ENCODE data around the gene NMRK2.
A peak's percentile ranks its signal among the peaks of the same experiment; 100 is the strongest.
"Not testable (repeated sequence)": the region's sequence is repeated elsewhere in the genome, so short reads cannot be mapped to it uniquely, and the experiment has no call there.

NMRK2 gene, protein sequence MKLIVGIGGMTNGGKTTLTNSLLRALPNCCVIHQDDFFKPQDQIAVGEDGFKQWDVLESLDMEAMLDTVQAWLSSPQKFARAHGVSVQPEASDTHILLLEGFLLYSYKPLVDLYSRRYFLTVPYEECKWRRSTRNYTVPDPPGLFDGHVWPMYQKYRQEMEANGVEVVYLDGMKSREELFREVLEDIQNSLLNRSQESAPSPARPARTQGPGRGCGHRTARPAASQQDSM

GRCh38 chr19:3932931-3933810, at the start of gene NMRK2:
Gene NMRK2 (plus strand): TSS chr19:3933069. CDS start chr19:3933672, 603 bp downstream.
- Histone ChIP-seq H3K9ac (ENCODE audit: low read length in 2 of 2) (peak within 1 kb of the TSS in 1 of 2 donors; percentile 47), H3K4me1 (ENCODE audit: control insufficient read depth, insufficient read depth, low read length) (peaks cover 6% of the 10 kb centered on the region), H3K27ac (ENCODE audit: low read length) (no peak within 1 kb of the TSS), H3K9me3 (ENCODE audit: control insufficient read depth in 2 of 2, low read length in 2 of 2) (no peaks in the 10 kb centered on the region), H3K36me3 (ENCODE audit: control insufficient read depth in 2 of 2, insufficient read depth in 2 of 2, low read length in 2 of 2) (no peaks in the 10 kb centered on the region), H3K27me3 (ENCODE audit: control insufficient read depth in 1 of 2, insufficient read depth in 2 of 2, low read length in 2 of 2) (no peaks in the 10 kb centered on the region), H3K4me3 (ENCODE audit: low read length in 2 of 2) (peak within 1 kb of the TSS in 1 of 2 donors; percentile 22)

- Histone ChIP-seq H3K9ac (ENCODE audit: low read length in 2 of 2) (no peak overlapping the region), H3K4me1 (ENCODE audit: control insufficient read depth, insufficient read depth, low read length) (no peaks in the 10 kb centered on the region), H3K4me3 (ENCODE audit: low read length in 2 of 2) (no peak overlapping the region), H3K36me3 (ENCODE audit: control insufficient read depth in 2 of 2, insufficient read depth in 2 of 2, low read length in 2 of 2) (no peaks in the 10 kb centered on the region), H3K9me3 (ENCODE audit: control insufficient read depth in 2 of 2, low read length in 2 of 2) (no peaks in the 10 kb centered on the region), H3K27ac (ENCODE audit: low read length) (no peak overlapping the region), H3K27me3 (ENCODE audit: control insufficient read depth in 1 of 2, insufficient read depth in 2 of 2, low read length in 2 of 2) (no peaks in the 10 kb centered on the region)
These were observed 42.3 kb upstream of the NMRK2 start for GRCh38 chr19:3890591-3890990.

- H3K4me1 ChIP-seq (ENCODE audit: control insufficient read depth, insufficient read depth, low read length) = no peaks in the 10 kb centered on the region
- no peaks in the 10 kb centered on the region for H3K36me3 ChIP-seq (ENCODE audit: control insufficient read depth in 2 of 2, insufficient read depth in 2 of 2, low read length in 2 of 2)
- H3K9ac ChIP-seq (ENCODE audit: low read length in 2 of 2) = no peak overlapping the region
- peaks cover 0 to 8% of the 10 kb centered on the region in 2 donors for H3K9me3 ChIP-seq (ENCODE audit: control insufficient read depth in 2 of 2, low read length in 2 of 2)
- H3K27ac ChIP-seq (ENCODE audit: low read length) = no peak overlapping the region
- no peak overlapping the region for H3K4me3 ChIP-seq (ENCODE audit: low read length in 2 of 2)
- no peaks in the 10 kb centered on the region for H3K27me3 ChIP-seq (ENCODE audit: control insufficient read depth in 1 of 2, insufficient read depth in 2 of 2, low read length in 2 of 2)
These were observed 39.2 kb upstream of the NMRK2 start for GRCh38 chr19:3893509-3894179.

GRCh38 chr19:3894959-3895358, 37.9 kb upstream of the NMRK2 start:
- not testable (repeated sequence) for H3K27ac ChIP-seq (ENCODE audit: low read length); H3K9ac ChIP-seq (ENCODE audit: low read length in 2 of 2); H3K4me1 ChIP-seq (ENCODE audit: control insufficient read depth, insufficient read depth, low read length); H3K36me3 ChIP-seq (ENCODE audit: control insufficient read depth in 2 of 2, insufficient read depth in 2 of 2, low read length in 2 of 2); H3K27me3 ChIP-seq (ENCODE audit: control insufficient read depth in 1 of 2, insufficient read depth in 2 of 2, low read length in 2 of 2); H3K4me3 ChIP-seq (ENCODE audit: low read length in 2 of 2)
- peaks cover 0 to 12% of the 10 kb centered on the region in 2 donors for H3K9me3 ChIP-seq (ENCODE audit: control insufficient read depth in 2 of 2, low read length in 2 of 2)

DNA sequence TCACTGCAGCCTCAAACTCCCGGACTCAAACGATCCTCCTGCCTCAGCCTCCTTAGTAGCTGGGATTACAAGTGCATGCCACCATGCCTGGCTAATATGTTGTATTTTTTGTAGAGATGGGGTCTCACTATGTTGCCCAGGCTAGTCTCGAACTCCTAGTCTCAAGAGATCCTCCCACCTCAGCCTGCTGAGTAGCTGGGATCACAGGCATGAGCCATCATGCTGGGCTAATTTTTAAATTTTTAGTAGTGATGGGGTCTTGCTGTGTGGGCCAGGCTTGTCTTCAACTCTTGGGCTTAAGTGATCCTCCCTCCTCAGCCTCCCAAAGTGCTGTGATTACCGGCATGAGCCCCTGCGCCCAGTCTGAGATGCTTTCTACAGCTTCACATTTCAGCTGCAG, 37.1 kb upstream of the NMRK2 start:
- H3K27me3 ChIP-seq (ENCODE audit: control insufficient read depth in 1 of 2, insufficient read depth in 2 of 2, low read length in 2 of 2) = no peaks in the 10 kb centered on the region
- no peak overlapping the region for H3K4me3 ChIP-seq (ENCODE audit: low read length in 2 of 2)
- H3K9ac ChIP-seq (ENCODE audit: low read length in 2 of 2) = no peak overlapping the region
- H3K9me3 ChIP-seq (ENCODE audit: control insufficient read depth in 2 of 2, low read length in 2 of 2) = peaks cover 0 to 12% of the 10 kb centered on the region in 2 donors
- H3K4me1 ChIP-seq (ENCODE audit: control insufficient read depth, insufficient read depth, low read length) = peaks cover 2% of the 10 kb centered on the region
- no peak overlapping the region for H3K27ac ChIP-seq (ENCODE audit: low read length)
- no peaks in the 10 kb centered on the region for H3K36me3 ChIP-seq (ENCODE audit: control insufficient read depth in 2 of 2, insufficient read depth in 2 of 2, low read length in 2 of 2)

DNA sequence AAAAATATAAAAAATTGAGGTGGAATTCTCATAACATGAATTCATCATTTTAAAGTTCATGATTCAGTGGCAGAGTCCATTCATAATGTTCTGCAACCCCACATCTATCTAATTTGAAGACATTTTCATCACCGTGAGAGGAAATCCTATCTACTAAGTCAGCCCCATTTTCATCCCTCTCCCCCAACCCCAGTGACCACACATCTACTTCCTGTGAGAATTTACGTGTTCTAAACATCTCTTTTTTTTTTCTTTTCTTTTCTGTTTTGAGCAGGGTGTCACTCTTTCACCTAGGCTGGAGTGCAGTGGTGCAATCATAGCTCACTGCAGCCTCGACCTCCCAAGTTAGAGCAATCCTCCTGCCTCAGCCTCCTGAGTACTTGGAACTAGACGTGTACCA, 34.9 kb upstream of the NMRK2 start:
- H3K9ac ChIP-seq (ENCODE audit: low read length in 2 of 2) = no peak overlapping the region
- no peak overlapping the region for H3K4me3 ChIP-seq (ENCODE audit: low read length in 2 of 2)
- H3K36me3 ChIP-seq (ENCODE audit: control insufficient read depth in 2 of 2, insufficient read depth in 2 of 2, low read length in 2 of 2) = no peaks in the 10 kb centered on the region
- no peak overlapping the region for H3K27ac ChIP-seq (ENCODE audit: low read length)
- H3K4me1 ChIP-seq (ENCODE audit: control insufficient read depth, insufficient read depth, low read length) = peaks cover 2% of the 10 kb centered on the region
- H3K9me3 ChIP-seq (ENCODE audit: control insufficient read depth in 2 of 2, low read length in 2 of 2) = peaks cover 0 to 12% of the 10 kb centered on the region in 2 donors
- peaks cover 0 to 4% of the 10 kb centered on the region in 2 donors for H3K27me3 ChIP-seq (ENCODE audit: control insufficient read depth in 1 of 2, insufficient read depth in 2 of 2, low read length in 2 of 2)

GRCh38 chr19:3898426-3898825, 34.4 kb upstream of the NMRK2 start:
- Histone ChIP-seq H3K27me3 (ENCODE audit: control insufficient read depth in 1 of 2, insufficient read depth in 2 of 2, low read length in 2 of 2) (peaks cover 0 to 4% of the 10 kb centered on the region in 2 donors), H3K27ac (ENCODE audit: low read length) (no peak overlapping the region), H3K4me1 (ENCODE audit: control insufficient read depth, insufficient read depth, low read length) (peaks cover 2% of the 10 kb centered on the region), H3K9ac (ENCODE audit: low read length in 2 of 2) (no peak overlapping the region), H3K4me3 (ENCODE audit: low read length in 2 of 2) (no peak overlapping the region), H3K9me3 (ENCODE audit: control insufficient read depth in 2 of 2, low read length in 2 of 2) (peaks cover 0 to 12% of the 10 kb centered on the region in 2 donors), H3K36me3 (ENCODE audit: control insufficient read depth in 2 of 2, insufficient read depth in 2 of 2, low read length in 2 of 2) (no peaks in the 10 kb centered on the region)

GRCh38 chr19:3899531-3900294, 33.2 kb upstream of the NMRK2 start:
- peaks cover 0 to 12% of the 10 kb centered on the region in 2 donors for H3K9me3 ChIP-seq (ENCODE audit: control insufficient read depth in 2 of 2, low read length in 2 of 2)

GRCh38 chr19:3902317-3902973, 30.4 kb upstream of the NMRK2 start:
- Histone ChIP-seq H3K9me3 (ENCODE audit: control insufficient read depth in 2 of 2, low read length in 2 of 2) (peaks cover 0 to 12% of the 10 kb centered on the region in 2 donors), H3K9ac (ENCODE audit: low read length in 2 of 2) (no peak overlapping the region), H3K4me1 (ENCODE audit: control insufficient read depth, insufficient read depth, low read length) (peaks cover 2% of the 10 kb centered on the region), H3K4me3 (ENCODE audit: low read length in 2 of 2) (no peak overlapping the region), H3K27me3 (ENCODE audit: control insufficient read depth in 1 of 2, insufficient read depth in 2 of 2, low read length in 2 of 2) (peaks cover 0 to 4% of the 10 kb centered on the region in 2 donors), H3K36me3 (ENCODE audit: control insufficient read depth in 2 of 2, insufficient read depth in 2 of 2, low read length in 2 of 2) (no peaks in the 10 kb centered on the region), H3K27ac (ENCODE audit: low read length) (no peak overlapping the region)

More at GRCh38 chr19:3899531-3900294, 33.2 kb upstream of the NMRK2 start:
- Histone ChIP-seq H3K36me3 (ENCODE audit: control insufficient read depth in 2 of 2, insufficient read depth in 2 of 2, low read length in 2 of 2) (no peaks in the 10 kb centered on the region), H3K9ac (ENCODE audit: low read length in 2 of 2) (no peak overlapping the region), H3K4me1 (ENCODE audit: control insufficient read depth, insufficient read depth, low read length) (peaks cover 2% of the 10 kb centered on the region), H3K27me3 (ENCODE audit: control insufficient read depth in 1 of 2, insufficient read depth in 2 of 2, low read length in 2 of 2) (peaks cover 0 to 4% of the 10 kb centered on the region in 2 donors), H3K27ac (ENCODE audit: low read length) (no peak overlapping the region), H3K4me3 (ENCODE audit: low read length in 2 of 2) (no peak overlapping the region)

- Histone ChIP-seq H3K9me3 (ENCODE audit: control insufficient read depth in 2 of 2, low read length in 2 of 2) (no peaks in the 10 kb centered on the region), H3K4me3 (ENCODE audit: low read length in 2 of 2) (no peak overlapping the region), H3K27me3 (ENCODE audit: control insufficient read depth in 1 of 2, insufficient read depth in 2 of 2, low read length in 2 of 2) (peaks cover 0 to 4% of the 10 kb centered on the region in 2 donors), H3K36me3 (ENCODE audit: control insufficient read depth in 2 of 2, insufficient read depth in 2 of 2, low read length in 2 of 2) (no peaks in the 10 kb centered on the region), H3K27ac (ENCODE audit: low read length) (no peak overlapping the region), H3K4me1 (ENCODE audit: control insufficient read depth, insufficient read depth, low read length) (peaks cover 2% of the 10 kb centered on the region), H3K9ac (ENCODE audit: low read length in 2 of 2) (no peak overlapping the region)
These were observed 28.6 kb upstream of the NMRK2 start for GRCh38 chr19:3904233-3904632.
